Lower leg skin (tissue), 4 donors: ENCODE data around the gene HPN. TPM values are rescaled to one million over a fixed set of nuclear protein-coding genes. Genes with fewer than 3 reads are reported as not detected.

Source experiments
- DNase-seq, 2 donors: peaks; one replicate each; pipeline ENCODE4 v3.0.0-alpha.2; 2019; ENCODE audit warnings: low spot score in 2 of 2
- H3K4me3 ChIP-seq: fragments of 200-600 bp; sonication (generic); 2 replicates; pipeline ENCODE4 v1.5.1; 2017; ENCODE audit warnings: mild to moderate bottlenecking, low read depth; ENCODE audit not compliant: poor library complexity, severe bottlenecking
- POLR2A ChIP-seq, 2 donors: fragments of 450-650 bp; IDR thresholded peaks; one replicate each; pipeline ENCODE4 v1.6.1; 2016 to 2017; ENCODE audit warnings: antibody characterized with exemption in 2 of 2, mild to moderate bottlenecking in 1 of 2, moderate library complexity in 1 of 2
- WGBS, 2 donors: methylation state at CpG; one replicate each; pipeline ENCODE4 v1.1.5; 2018; 5-methylcytosine and 5-hydroxymethylcytosine counted together
- intact Hi-C: fragments of 100-400 bp; cut with DNase I; formaldehyde crosslinking; loops from one replicate; pipeline ENCODE4 v1.15.0; 2023; ENCODE audit warnings: low total_unique reads
- total RNA-seq, 4 donors: library from RNA; depleted of rRNA; stranded (reverse); fragments of >200 nt; gene quantifications; one replicate each; pipeline ENCODE4 v1.1.0, GENCODE V29; 2016
- TF ChIP-seq, protein P1 (sequence below), 3 donors: fragments of 450-650 bp; IDR thresholded peaks; one replicate each; pipeline ENCODE4 v1.5.1; 2016; ENCODE audit warnings: antibody characterized with exemption in 3 of 3, mild to moderate bottlenecking in 3 of 3, moderate library complexity in 2 of 3

HPN gene
- total RNA-seq, 4 donors from 2014 or later, result 0.45 to 2.0 (median 1.3) TPM; not detected in 1

DNA sequence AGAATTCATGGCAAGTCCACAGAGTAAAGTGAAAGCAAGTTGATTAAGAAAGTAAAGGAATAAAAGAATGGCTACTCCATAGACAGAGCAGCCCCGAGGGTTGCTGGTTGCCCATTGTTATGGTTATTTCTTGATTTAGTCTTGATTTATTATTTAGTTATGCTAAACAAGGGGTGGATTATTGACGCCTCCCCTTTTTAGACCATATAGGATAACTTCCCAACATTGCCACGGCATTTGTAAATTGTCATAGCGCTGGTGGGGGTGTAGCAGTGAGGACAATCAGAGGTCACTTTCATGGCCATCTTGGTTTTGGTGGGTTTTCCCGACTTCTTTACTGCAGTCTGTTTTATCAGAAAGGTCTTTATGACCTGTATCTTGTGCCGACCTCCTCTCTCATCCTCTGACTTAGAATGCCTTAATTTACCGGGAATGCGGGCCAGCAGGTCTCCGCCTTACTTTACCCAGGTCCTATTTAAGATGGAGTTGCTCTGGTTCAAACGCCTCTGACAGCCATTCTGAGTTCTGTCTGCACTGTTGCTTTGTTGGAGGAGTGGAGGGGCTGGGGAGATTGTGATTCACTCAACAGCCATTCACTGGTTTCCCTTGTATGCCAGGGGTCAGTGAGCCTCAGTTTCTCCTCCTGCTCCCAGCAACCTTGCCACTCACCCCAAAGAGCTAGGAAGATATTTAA lies 27.6 kb downstream of the HPN start:
- 71 to 82% methylated on average over 10 of the region's 10 CpGs for WGBS, 2 donors
- H3K4me3 ChIP-seq, result no peak overlapping the region
- intact Hi-C loops, result loop anchor here (5.0 kb wide), 1 partner anchor 63 kb away; no protein-coding TSS in a partner anchor
- no peak for DNase-seq
- TF ChIP-seq POLR2A (IDR thresholded peaks at IDR 0.05), result no peak
- TF ChIP-seq, protein P1, sequence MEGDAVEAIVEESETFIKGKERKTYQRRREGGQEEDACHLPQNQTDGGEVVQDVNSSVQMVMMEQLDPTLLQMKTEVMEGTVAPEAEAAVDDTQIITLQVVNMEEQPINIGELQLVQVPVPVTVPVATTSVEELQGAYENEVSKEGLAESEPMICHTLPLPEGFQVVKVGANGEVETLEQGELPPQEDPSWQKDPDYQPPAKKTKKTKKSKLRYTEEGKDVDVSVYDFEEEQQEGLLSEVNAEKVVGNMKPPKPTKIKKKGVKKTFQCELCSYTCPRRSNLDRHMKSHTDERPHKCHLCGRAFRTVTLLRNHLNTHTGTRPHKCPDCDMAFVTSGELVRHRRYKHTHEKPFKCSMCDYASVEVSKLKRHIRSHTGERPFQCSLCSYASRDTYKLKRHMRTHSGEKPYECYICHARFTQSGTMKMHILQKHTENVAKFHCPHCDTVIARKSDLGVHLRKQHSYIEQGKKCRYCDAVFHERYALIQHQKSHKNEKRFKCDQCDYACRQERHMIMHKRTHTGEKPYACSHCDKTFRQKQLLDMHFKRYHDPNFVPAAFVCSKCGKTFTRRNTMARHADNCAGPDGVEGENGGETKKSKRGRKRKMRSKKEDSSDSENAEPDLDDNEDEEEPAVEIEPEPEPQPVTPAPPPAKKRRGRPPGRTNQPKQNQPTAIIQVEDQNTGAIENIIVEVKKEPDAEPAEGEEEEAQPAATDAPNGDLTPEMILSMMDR (IDR thresholded peaks at IDR 0.05), result no peak

DNA sequence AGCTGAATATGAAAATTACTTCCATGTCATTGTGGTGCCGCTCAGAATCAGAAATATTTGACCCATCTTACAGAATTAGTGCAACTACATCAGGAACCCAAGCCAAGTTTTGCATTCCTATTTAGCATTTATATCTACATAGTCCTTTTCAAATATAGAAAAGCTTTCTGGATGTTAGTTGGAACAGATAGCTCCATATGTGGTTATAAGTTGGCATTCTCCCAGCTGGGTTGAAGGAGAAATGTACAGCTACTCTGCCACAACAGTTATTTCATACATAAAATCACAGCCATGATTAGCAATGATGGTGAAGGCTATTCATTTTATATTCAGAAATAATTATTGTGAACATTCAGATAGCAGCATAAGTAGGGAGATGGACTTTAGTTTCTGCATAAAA lies 28.2 kb downstream of the HPN start:
- intact Hi-C loops, result loop anchor here (5.0 kb wide), 1 partner anchor 63 kb away; no protein-coding TSS in a partner anchor
- no peak for DNase-seq
- 62 to 79% methylated on average over 1 of the region's 1 CpG for whole genome bisulfite sequencing, 2 donors

DNA sequence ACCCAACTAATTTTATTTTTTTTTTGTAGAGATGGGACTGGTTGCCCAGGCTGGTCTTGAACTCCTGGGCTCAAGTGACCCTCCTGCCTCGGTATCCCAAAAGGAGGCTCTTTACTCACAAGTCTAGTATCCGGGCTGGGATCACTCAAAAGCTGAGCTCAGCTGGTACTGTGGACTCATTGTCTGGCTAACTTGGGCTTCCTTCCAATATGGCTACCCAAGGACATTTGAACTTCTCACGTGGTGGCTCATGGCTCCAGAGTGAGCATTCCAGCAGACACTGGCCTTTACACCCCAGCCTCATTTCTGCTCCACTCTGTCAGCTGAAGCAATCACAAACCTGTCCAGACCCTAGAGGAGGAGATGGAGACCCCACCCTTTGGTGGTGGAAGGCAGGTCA lies 28.9 kb downstream of the HPN start:
- 96 to 97% methylated on average over 3 of the region's 3 CpGs for WGBS, 2 donors
- intact Hi-C loops, result no loop called here
- no peak for DNase-seq
- H3K4me3 ChIP-seq, result no peak overlapping the region
- TF ChIP-seq POLR2A (IDR thresholded peaks at IDR 0.05), result no peak
- TF ChIP-seq, protein P1 (IDR thresholded peaks at IDR 0.05), result no peak

More for the DNA sequence above, 28.2 kb downstream of the HPN start:
- TF ChIP-seq POLR2A (IDR thresholded peaks at IDR 0.05), result no peak
- TF ChIP-seq, protein P1 (IDR thresholded peaks at IDR 0.05), result no peak
- no peak overlapping the region for H3K4me3 ChIP-seq

DNA sequence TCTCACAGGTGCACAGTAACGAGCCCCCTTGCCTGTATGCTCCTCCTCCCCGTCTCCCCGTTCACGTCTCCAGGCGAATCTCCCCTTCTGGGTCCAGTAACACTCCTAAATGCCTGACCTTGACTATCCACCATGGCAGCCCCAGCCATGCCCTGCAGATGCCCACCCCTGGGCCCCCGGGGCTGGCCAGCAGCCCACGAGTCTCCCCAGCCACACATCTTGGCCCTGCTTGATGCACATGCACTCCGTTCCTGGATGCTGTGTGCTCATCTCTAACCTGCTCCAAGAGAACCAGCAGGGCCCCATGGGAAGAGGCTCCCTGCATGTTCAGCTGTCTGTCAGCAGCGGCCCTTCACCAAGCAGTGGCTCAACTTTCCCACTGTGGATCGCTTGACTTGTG lies 32.0 kb downstream of the HPN start:
- intact Hi-C loops, result no loop called here
- no peak for TF ChIP-seq POLR2A (IDR thresholded peaks at IDR 0.05)
- TF ChIP-seq, protein P1 (IDR thresholded peaks at IDR 0.05), result no peak
- H3K4me3 ChIP-seq, result no peak overlapping the region
- whole genome bisulfite sequencing, 2 donors, result 75 to 84% methylated on average over 9 to 10 of the region's 10 CpGs
- no peak for DNase-seq

DNA sequence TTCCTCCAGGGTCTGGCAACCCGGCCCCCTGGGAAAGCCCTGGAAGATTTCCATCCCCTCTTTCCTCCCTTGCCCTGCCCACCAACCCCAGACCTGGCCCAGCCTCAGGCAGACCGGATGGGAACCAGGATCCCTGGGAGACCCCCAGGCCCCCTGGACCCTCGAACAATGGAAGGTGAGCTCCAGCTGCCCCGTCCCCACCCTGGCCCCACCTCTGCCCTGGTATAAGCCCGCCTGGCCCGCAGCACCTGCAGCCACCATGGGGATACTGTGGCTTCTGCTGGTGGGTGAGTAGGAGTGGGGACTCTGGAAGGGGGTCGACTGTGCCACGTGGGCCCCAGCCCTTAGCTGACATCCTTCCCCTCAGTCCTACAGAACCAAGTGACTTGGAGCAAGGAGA lies 32.4 kb downstream of the HPN start:
- 81 to 86% methylated on average over 7 to 8 of the region's 8 CpGs for WGBS, 2 donors
- intact Hi-C loops, result no loop called here
- TF ChIP-seq, protein P1 (IDR thresholded peaks at IDR 0.05), result no peak
- TF ChIP-seq POLR2A (IDR thresholded peaks at IDR 0.05), result no peak
- DNase-seq, result no peak
- H3K4me3 ChIP-seq, result no peak overlapping the region
